Liver (tissue), 3 donors: ENCODE data around the gene DCHS2.

ENCODE experiments used
- EGR1 ChIP-seq, 2 donors: IDR thresholded peaks; 2 replicates each; pipeline ENCODE4 v1.6.1; 2016 to 2018; ENCODE audit warnings: antibody characterized with exemption in 2 of 2, low read depth in 2 of 2
- HNF4G ChIP-seq: IDR thresholded peaks from 2 replicates; pipeline ENCODE4 v1.6.1; 2016; ENCODE audit warnings: antibody characterized with exemption
- JUND ChIP-seq, 2 donors: IDR thresholded peaks; 2 replicates each; pipeline ENCODE4 v1.6.1; 2016; ENCODE audit warnings: antibody characterized with exemption in 2 of 2
- RAD21 ChIP-seq, 2 donors: IDR thresholded peaks; 2 replicates each; pipeline ENCODE4 v1.6.1; 2016; ENCODE audit warnings: antibody characterized with exemption in 2 of 2, mild to moderate bottlenecking in 2 of 2
- TAF1 ChIP-seq: conservative IDR thresholded peaks from 2 replicates; pipeline ENCODE4 v1.6.1; 2016; ENCODE audit warnings: antibody characterized with exemption, mild to moderate bottlenecking
- YY1 ChIP-seq: IDR thresholded peaks from 2 replicates; pipeline ENCODE4 v1.6.1; 2016; ENCODE audit warnings: antibody characterized with exemption, mild to moderate bottlenecking
- TF ChIP-seq, protein P1 (sequence below): fragments of 150-350 bp; IDR thresholded peaks from 2 replicates; pipeline ENCODE4 v1.5.1; 2017; ENCODE audit warnings: improper control_type of control experiment, low read depth, low read length; ENCODE audit not compliant: missing input control
- TF ChIP-seq, protein P2 (sequence below): IDR thresholded peaks from 2 replicates; pipeline ENCODE4 v1.6.1; 2016; ENCODE audit warnings: antibody characterized with exemption
- TF ChIP-seq, protein P3 (sequence below): IDR thresholded peaks from 2 replicates; pipeline ENCODE4 v1.6.1; 2016; ENCODE audit warnings: antibody characterized with exemption
- donor health status: healthy.
- donor health status: healthy.

GRCh38 chr4:154422152-154422551 is 69.4 kb downstream of the DCHS2 start:
- TF ChIP-seq EGR1 (IDR thresholded peaks at IDR 0.05; ENCODE audit: low read depth in 2 of 2) (no peak), YY1 (no peak), HNF4G (no peak), JUND (IDR thresholded peaks at IDR 0.05) (no peak), RAD21 (IDR thresholded peaks at IDR 0.05) (no peak), TAF1 (no peak)
- TF ChIP-seq, protein P1, sequence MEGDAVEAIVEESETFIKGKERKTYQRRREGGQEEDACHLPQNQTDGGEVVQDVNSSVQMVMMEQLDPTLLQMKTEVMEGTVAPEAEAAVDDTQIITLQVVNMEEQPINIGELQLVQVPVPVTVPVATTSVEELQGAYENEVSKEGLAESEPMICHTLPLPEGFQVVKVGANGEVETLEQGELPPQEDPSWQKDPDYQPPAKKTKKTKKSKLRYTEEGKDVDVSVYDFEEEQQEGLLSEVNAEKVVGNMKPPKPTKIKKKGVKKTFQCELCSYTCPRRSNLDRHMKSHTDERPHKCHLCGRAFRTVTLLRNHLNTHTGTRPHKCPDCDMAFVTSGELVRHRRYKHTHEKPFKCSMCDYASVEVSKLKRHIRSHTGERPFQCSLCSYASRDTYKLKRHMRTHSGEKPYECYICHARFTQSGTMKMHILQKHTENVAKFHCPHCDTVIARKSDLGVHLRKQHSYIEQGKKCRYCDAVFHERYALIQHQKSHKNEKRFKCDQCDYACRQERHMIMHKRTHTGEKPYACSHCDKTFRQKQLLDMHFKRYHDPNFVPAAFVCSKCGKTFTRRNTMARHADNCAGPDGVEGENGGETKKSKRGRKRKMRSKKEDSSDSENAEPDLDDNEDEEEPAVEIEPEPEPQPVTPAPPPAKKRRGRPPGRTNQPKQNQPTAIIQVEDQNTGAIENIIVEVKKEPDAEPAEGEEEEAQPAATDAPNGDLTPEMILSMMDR, result no peak
- TF ChIP-seq, protein P2, sequence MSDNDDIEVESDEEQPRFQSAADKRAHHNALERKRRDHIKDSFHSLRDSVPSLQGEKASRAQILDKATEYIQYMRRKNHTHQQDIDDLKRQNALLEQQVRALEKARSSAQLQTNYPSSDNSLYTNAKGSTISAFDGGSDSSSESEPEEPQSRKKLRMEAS, result no peak
- TF ChIP-seq, protein P3, sequence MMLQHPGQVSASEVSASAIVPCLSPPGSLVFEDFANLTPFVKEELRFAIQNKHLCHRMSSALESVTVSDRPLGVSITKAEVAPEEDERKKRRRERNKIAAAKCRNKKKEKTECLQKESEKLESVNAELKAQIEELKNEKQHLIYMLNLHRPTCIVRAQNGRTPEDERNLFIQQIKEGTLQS, result no peak
